ENCODE data around the gene CASR.

GRCh38 chr3:122208579-122208978 is 25.1 kb downstream of the CASR start:
- TF ChIP-seq CTCF (IDR thresholded peaks at IDR 0.05): no peak
- no peak for TF ChIP-seq EP300 (IDR thresholded peaks at IDR 0.05)

Data from ovary (tissue), 3 donors.